GM23248 (cell line): ENCODE data around the gene NDUFB10. TPM values are rescaled to one million over a fixed set of nuclear protein-coding genes. Genes with fewer than 3 reads are reported as not detected.

Experiments used
- DNase-seq: peaks from one replicate; pipeline ENCODE4 v3.0.0-alpha.2; 2015
- H2AFZ ChIP-seq: fragments of 200-600 bp; sonication (generic); 2 replicates; pipeline ENCODE4 v1.6.1; 2016; ENCODE audit warnings: antibody characterized with exemption
- H3F3A ChIP-seq: fragments of 200-600 bp; sonication (generic); 2 replicates; pipeline ENCODE4 v1.6.1; 2016; ENCODE audit warnings: mild to moderate bottlenecking, antibody characterized with exemption, mixed run types; ENCODE audit not compliant: insufficient read depth
- H3K27ac ChIP-seq: fragments of 200-600 bp; sonication (generic); 2 replicates; pipeline ENCODE4 v1.5.1; 2016; ENCODE audit warnings: mild to moderate bottlenecking
- H3K27me3 ChIP-seq: fragments of 200-600 bp; sonication (generic); replicated peaks from 2 replicates; pipeline ENCODE4 v1.6.1; 2016; ENCODE audit warnings: mild to moderate bottlenecking; ENCODE audit not compliant: insufficient read depth
- H3K36me3 ChIP-seq: fragments of 200-600 bp; sonication (generic); 2 replicates; pipeline ENCODE4 v1.6.1; 2016; ENCODE audit warnings: low read depth, mild to moderate bottlenecking
- H3K4me1 ChIP-seq: fragments of 200-600 bp; sonication (generic); 2 replicates; pipeline ENCODE4 v1.6.1; 2016; ENCODE audit warnings: mild to moderate bottlenecking; ENCODE audit not compliant: insufficient read depth
- H3K4me2 ChIP-seq: fragments of 200-600 bp; sonication (generic); one replicate; pipeline ENCODE4 v1.6.1; 2016; ENCODE audit warnings: mild to moderate bottlenecking; ENCODE audit not compliant: unreplicated experiment
- H3K4me3 ChIP-seq: fragments of 200-600 bp; sonication (generic); 2 replicates; pipeline ENCODE4 v1.5.1; 2016; ENCODE audit warnings: mild to moderate bottlenecking
- H3K79me2 ChIP-seq: fragments of 200-600 bp; sonication (generic); 2 replicates; pipeline ENCODE4 v1.6.1; 2016; ENCODE audit warnings: mild to moderate bottlenecking; ENCODE audit not compliant: insufficient read depth
- H3K9ac ChIP-seq: fragments of 200-600 bp; sonication (generic); 2 replicates; pipeline ENCODE4 v1.6.1; 2016; ENCODE audit warnings: mild to moderate bottlenecking
- H3K9me2 ChIP-seq: fragments of 200-600 bp; sonication (generic); 2 replicates; pipeline ENCODE4 v1.6.1; 2016; ENCODE audit warnings: mixed run types, mild to moderate bottlenecking, moderate library complexity; ENCODE audit not compliant: insufficient read depth
- H3K9me3 ChIP-seq: fragments of 200-600 bp; sonication (generic); one replicate; pipeline ENCODE4 v1.6.1; 2017; ENCODE audit warnings: low read depth
- H4K20me1 ChIP-seq: fragments of 200-600 bp; sonication (generic); 2 replicates; pipeline ENCODE4 v1.6.0; 2016; ENCODE audit not compliant: insufficient read depth
- EZH2 ChIP-seq: fragments of 200-600 bp; sonication (generic); IDR thresholded peaks from 2 replicates; pipeline ENCODE4 v1.6.1; 2018; ENCODE audit warnings: antibody characterized with exemption, mild to moderate bottlenecking; ENCODE audit not compliant: insufficient read depth, poor library complexity, severe bottlenecking
- EZH2phosphoT487 ChIP-seq: fragments of 200-600 bp; sonication (generic); IDR thresholded peaks from 2 replicates; pipeline ENCODE4 v1.6.1; 2018; ENCODE audit warnings: antibody characterized with exemption, moderate library complexity, mild to moderate bottlenecking, low read depth; ENCODE audit not compliant: insufficient read depth
- WGBS, 2 experiments: methylation state at CpG; one replicate each; pipeline ENCODE4 v1.1.6; 2015 to 2017; ENCODE audit warnings: low lambda C conversion rate in 2 of 2, low coverage in 1 of 2; ENCODE audit errors: missing lambda C conversion rate in 2 of 2; 5-methylcytosine and 5-hydroxymethylcytosine counted together
- in situ Hi-C: fragments of 300-500 bp; cut with MboI; formaldehyde crosslinking; loops from 2 replicates; pipeline ENCODE4 v1.15.0; 2020
- polyA plus RNA-seq: library from polyadenylated mRNA; unstranded; fragments of >200 nt; fragmentation: Nextera tagmentation; extraction: Ambion mirVana; gene quantifications from 2 replicates; pipeline ENCODE4 v1.2.1, GENCODE V29; 2016
- total RNA-seq: library from RNA; depleted of rRNA; stranded (reverse); fragments of >200 nt; shearing (Covaris generic); gene quantifications from 2 replicates; pipeline ENCODE4 v1.2.3, GENCODE V29; 2014

Gene NDUFB10
- total and polyA plus RNA-seq, 2 experiments from 2014 or later: 136 to 266 TPM

GRCh38 chr16:2001035-2001434 lies 41.7 kb downstream of the NDUFB10 start:
- H3K4me1 ChIP-seq: peaks cover 23% of the 10 kb centered on the region
- WGBS, 2 experiments: 98% methylated on average over 18 to 19 of the region's 19 CpGs
- H4K20me1 ChIP-seq: peaks cover 5% of the 10 kb centered on the region; the same call in 1 of the 2 replicates
- H3K36me3 ChIP-seq: peaks cover 20% of the 10 kb centered on the region
- DNase-seq: no peak
- no peaks in the 10 kb centered on the region for H3K9me3 ChIP-seq
- no peaks in the 10 kb centered on the region for H3K27me3 ChIP-seq
- no peaks in the 10 kb centered on the region for H3K9me2 ChIP-seq
- H3K4me3 ChIP-seq: no peak overlapping the region
- TF ChIP-seq EZH2 (no peak), EZH2phosphoT487 (no peak)
- no peak overlapping the region for H2AFZ ChIP-seq
- no peak overlapping the region for H3K9ac ChIP-seq
- peaks cover 26% of the 10 kb centered on the region for H3F3A ChIP-seq
- no peak overlapping the region for H3K27ac ChIP-seq
- in situ Hi-C loops: no loop called here
- H3K4me2 ChIP-seq: no peak overlapping the region
- peaks cover 60% of the 10 kb centered on the region for H3K79me2 ChIP-seq

- H3K4me1 ChIP-seq: peaks cover 20% of the 10 kb centered on the region
- peaks cover 67% of the 10 kb centered on the region for H3K79me2 ChIP-seq
- DNase-seq: no peak
- 95 to 97% methylated on average over 46 to 53 of the region's 53 CpGs for WGBS, 2 experiments
- no peak overlapping the region for H3K27ac ChIP-seq
- in situ Hi-C loops: no loop called here
- H4K20me1 ChIP-seq: peaks cover 5% of the 10 kb centered on the region; the same call in 1 of the 2 replicates
- no peaks in the 10 kb centered on the region for H3K9me2 ChIP-seq
- no peak overlapping the region for H3K9ac ChIP-seq
- no peak overlapping the region for H3K4me3 ChIP-seq
- no peak overlapping the region for H2AFZ ChIP-seq
- no peak overlapping the region for H3K4me2 ChIP-seq
- TF ChIP-seq EZH2: no peak
- TF ChIP-seq EZH2phosphoT487: no peak
- H3K36me3 ChIP-seq: peaks cover 18% of the 10 kb centered on the region
- peaks cover 19% of the 10 kb centered on the region for H3F3A ChIP-seq
- H3K9me3 ChIP-seq: no peaks in the 10 kb centered on the region
- no peaks in the 10 kb centered on the region for H3K27me3 ChIP-seq
Observed at GRCh38 chr16:2001456-2002355, 42.4 kb downstream of the NDUFB10 start.

DNA sequence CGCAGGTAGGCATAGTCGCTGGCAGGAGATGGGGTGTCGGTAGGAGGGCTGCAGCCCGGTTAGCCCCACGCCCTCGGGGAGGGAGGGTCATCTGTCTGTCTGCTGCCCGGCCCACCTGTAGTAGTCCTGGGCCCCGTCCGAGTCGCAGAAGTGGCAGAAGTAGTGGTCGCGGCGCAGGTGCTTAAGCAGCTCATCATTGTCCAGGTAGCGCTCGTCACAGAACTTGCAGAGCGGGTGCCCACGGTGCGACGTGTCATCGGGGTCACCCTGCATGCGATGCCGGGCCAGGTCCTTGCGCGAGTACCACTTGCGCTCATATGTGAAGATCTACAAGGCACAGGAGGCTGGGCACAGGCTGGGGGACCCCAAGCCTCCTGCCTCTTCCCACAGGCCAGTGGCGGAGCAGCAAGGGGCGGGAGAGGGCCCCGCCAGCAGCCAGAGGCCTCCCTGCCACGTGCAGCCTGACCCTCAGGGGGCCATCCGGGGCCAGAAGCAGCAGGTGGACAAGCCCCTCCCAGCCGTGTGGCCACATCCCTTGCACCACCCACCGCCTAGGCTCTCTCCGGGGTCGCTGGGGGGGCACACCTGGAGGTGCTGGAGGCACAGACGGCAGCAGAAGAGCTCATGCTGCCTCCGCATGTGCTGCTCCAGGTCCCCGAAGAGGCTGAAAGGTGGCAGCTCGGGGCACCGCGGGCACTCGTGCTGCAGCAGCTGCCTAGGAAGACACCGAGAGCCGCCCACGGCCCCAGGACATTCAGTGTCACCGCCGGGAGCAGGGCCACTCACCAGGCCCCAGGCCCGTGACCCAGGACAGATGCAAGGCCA lies 43.3 kb downstream of the NDUFB10 start:
- no peak overlapping the region for H3K4me3 ChIP-seq
- 93 to 94% methylated on average over 46 to 47 of the region's 47 CpGs for WGBS, 2 experiments
- H3K27me3 ChIP-seq: no peaks in the 10 kb centered on the region
- peaks cover 16% of the 10 kb centered on the region for H3K36me3 ChIP-seq
- peaks cover 76% of the 10 kb centered on the region for H3K79me2 ChIP-seq
- H3K9me2 ChIP-seq: no peaks in the 10 kb centered on the region
- peaks cover 15% of the 10 kb centered on the region for H3F3A ChIP-seq
- peaks cover 10% of the 10 kb centered on the region; the same call in 1 of the 2 replicates for H4K20me1 ChIP-seq
- H3K9me3 ChIP-seq: no peaks in the 10 kb centered on the region
- H3K4me1 ChIP-seq: peaks cover 19% of the 10 kb centered on the region
- in situ Hi-C loops: no loop called here
- no peak overlapping the region for H2AFZ ChIP-seq
- no peak overlapping the region for H3K4me2 ChIP-seq
- TF ChIP-seq EZH2 (no peak), EZH2phosphoT487 (no peak)
- no peak for DNase-seq
- H3K27ac ChIP-seq: no peak overlapping the region
- H3K9ac ChIP-seq: no peak overlapping the region

GRCh38 chr16:2003231-2003826 lies 44.0 kb downstream of the NDUFB10 start:
- in situ Hi-C loops: no loop called here
- Histone ChIP-seq H3K27me3 (no peaks in the 10 kb centered on the region), H2AFZ (no peak overlapping the region), H3K4me3 (no peak overlapping the region), H3K9ac (no peak overlapping the region), H3K9me3 (no peaks in the 10 kb centered on the region), H3K79me2 (peaks cover 83% of the 10 kb centered on the region), H3K4me2 (no peak overlapping the region), H4K20me1 (peaks cover 11% of the 10 kb centered on the region; the same call in 1 of the 2 replicates), H3K9me2 (no peaks in the 10 kb centered on the region), H3K27ac (no peak overlapping the region), H3F3A (peaks cover 15% of the 10 kb centered on the region), H3K36me3 (peaks cover 16% of the 10 kb centered on the region), H3K4me1 (peaks cover 14% of the 10 kb centered on the region)
- TF ChIP-seq EZH2phosphoT487: no peak
- TF ChIP-seq EZH2: no peak
- WGBS, 2 experiments: 70 to 79% methylated on average over 8 of the region's 8 CpGs
- no peak for DNase-seq
